RKO (cell line): ENCODE data around the gene ABCB9.
"Not testable (repeated sequence)": the region's sequence is repeated elsewhere in the genome, so short reads cannot be mapped to it uniquely, and the experiment has no call there.

ENCODE experiments used
- DNase-seq: peaks from one replicate; pipeline ENCODE4 v3.0.0-alpha.2; 2016; ENCODE audit warnings: low spot score

Gene ABCB9

GRCh38 chr12:122894193-122895121 lies 71.8 kb downstream of the ABCB9 start:
- DNase-seq: peak; percentile 52

DNA sequence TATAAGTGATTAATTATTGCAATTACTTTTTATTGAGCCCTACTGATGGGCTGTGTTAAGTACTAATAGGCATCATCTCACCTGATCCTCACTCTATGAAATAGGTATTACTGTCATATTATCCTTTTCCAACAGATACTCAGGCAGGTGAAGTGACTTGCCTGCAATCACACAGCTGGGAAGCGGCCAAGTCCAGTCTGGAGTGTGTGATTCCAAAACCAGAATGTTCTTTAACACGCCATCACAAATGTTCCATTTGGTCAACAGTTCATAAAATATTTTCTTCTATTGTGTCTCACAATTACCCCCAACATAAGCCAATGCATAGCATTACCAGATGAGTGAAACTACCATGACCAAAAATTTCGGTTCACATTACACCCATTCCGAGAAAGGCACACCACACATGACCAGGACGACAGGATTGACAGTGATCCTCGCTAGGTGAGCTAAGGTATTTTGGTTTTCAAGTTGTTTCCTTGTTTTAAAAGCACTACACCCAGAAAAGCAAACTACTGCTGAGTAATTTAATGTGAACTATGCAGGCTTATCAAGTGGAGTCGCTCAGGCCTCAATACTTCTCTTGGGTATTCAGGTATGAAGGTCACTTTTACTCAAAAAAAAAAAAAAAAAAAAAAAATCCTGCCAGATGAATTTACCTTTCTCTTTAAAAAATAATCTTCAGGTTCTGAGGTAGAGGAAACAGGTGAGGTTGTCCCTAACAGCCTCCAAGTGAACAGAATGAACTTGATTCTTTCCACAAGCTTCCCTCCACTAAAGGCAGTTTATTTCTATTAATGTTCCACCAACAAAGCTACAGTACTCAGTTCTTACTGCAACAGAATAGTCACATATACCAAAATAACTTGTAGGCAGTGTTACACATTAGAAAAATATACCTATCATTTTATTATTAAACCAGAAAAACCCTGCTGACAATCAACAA lies 72.8 kb downstream of the ABCB9 start:
- no peak for DNase-seq

- DNase-seq: not testable (repeated sequence)
Measured at GRCh38 chr12:122892724-122893123, 73.5 kb downstream of the ABCB9 start.

DNA sequence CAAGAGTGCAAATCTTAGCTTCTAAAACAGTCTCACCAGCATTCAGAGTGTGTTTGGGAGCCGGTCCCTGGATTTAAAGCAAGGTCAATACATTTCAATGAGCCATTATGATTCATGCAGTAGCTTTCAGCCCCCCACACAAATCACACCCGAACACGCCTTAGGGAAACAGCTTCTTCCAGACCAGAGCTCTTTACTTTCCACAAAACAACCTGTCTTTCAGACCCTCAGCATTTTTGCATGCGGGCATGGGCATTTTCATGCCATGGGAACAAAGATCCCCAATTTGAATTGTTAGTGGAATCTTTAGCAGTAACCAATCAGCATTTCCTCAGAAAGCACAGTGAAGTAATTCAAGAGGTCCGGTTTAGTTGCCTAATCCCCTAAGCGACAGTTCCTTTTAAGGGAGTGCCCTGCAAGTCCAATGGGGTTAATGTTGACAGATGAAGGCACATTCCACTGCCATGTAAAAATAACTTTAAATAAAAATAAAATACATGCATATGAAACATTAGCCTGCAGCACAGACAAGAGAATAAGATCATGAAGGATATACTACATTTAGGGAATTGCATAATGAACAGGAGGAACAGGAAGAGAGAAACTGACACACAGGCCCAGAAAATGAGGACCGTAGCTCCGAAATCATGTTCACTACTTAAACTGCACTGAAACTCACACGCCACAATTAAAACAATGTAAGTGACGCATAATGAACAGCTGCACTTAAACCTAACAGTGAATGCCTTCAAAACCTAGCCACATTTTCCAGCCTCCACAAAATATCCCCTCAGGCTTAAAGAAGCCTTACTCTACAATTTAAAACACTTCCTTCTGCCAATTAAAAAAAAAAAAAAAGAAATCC lies 74.4 kb downstream of the ABCB9 start:
- DNase-seq: no peak

- no peak for DNase-seq
Measured at GRCh38 chr12:122889761-122890520, 76.3 kb downstream of the ABCB9 start.

DNA sequence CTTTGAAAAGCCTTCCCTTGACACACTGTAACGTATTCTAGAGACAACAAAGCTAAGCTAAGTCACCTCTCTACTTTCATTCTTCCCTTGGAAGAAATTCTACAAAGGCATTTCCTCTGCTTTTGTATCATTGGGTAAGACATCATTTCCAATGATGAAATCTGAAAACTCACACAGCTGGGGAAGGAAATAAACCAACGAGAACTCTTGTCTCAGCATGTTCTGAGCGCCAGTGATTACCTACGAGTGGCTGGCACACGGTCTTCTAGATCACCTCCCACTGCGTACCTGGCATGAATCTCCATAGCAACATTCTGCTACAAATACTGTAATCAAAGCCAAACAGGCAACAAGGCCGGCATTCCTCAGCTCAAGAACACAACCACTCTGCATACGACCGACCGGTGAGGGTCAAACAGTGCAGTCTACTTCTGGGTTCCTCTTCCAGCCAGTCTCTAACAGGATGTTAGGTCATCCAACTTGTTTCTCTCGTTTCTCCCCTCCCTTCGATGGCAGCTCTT lies 78.0 kb downstream of the ABCB9 start:
- DNase-seq: no peak

DNA sequence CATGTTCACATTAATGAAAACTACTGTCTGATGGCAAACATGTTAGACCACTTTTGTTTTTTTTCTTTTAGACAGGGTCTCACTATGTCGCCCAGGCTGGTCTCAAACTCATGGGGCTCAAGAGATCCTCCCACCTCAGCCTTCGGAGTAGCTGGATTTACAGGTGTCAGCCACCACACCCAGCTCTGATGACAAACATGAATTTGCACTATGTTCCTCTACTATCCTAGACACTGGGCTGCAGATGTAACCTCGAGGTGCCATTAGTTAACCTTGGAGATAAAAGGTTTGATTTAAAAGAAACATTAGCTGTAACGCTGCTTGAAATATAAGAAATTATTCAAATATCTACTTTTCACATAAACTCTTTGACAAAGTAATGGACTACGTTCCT lies 78.4 kb downstream of the ABCB9 start:
- no peak for DNase-seq

GRCh38 chr12:122886851-122887818 lies 79.1 kb downstream of the ABCB9 start:
- peak; percentile 70 for DNase-seq

DNA sequence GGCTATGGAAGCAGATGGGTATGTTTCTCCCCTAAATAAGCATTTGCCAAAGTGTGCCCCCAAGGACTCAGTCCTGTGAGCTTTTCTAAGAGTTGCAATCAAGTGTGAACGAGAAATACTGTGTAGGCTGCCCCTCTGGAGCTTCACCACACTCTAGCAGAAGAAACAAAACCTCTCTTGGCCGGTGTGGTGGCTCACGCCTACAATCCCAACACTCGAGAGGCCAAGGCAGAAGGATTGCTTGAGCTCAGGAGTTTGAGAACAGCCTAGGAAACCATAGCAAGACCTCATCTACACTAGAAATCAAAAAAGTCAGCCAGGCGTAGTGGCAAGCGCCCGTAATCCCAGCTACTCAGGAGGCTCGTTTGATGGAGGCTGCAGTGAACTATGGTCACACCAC lies 80.1 kb downstream of the ABCB9 start:
- no peak for DNase-seq

DNA sequence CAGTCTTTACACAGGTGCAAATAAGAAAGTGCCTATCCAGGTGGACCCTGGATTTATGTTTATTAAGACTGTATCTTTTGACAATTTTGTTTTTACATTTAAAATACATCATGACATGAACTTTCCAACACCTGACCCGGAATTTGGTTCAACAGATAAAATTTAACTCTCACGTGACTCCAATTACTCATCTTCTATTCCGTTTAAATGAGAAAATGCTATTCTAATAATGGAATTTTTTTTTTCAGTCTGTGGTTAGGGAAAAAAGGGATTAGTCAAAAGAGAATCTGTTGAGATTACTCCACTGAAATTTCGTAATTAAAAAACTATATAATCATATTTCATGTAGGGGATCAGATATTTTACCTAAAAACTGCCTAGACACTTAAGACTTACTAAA lies 81.4 kb downstream of the ABCB9 start:
- DNase-seq: no peak

GRCh38 chr12:122884091-122884826 lies 82.0 kb downstream of the ABCB9 start:
- no peak for DNase-seq

GRCh38 chr12:122882908-122883558 lies 83.2 kb downstream of the ABCB9 start:
- DNase-seq: no peak

- DNase-seq: peak; percentile 40
Measured at GRCh38 chr12:122880668-122881067, 85.6 kb downstream of the ABCB9 start.

DNA sequence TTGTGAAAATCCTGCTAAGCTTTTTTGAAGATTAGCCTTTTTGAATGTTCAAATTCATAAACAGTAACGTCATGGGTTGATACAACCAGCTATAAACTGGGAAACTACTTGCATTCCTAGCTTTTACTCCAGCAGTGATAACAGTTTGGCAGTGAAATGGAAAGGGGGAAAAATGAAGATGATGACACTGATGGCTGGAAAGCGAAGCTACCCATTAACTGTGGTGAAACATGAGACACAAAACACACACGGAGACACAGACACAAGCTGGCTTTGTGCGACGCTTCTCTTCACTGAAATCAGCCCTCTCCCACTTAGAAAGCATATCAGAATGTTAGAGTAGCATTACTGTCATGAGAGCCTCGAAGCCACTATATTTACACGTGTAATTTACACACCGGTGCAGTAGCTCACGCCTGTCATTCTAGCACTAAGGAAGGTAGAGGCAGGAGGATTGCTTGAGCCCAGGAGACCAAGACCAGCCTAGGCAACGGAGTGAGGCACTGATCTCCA lies 86.1 kb downstream of the ABCB9 start:
- no peak for DNase-seq
